ENCODE measurements around the gene PLEKHH2.

Gene PLEKHH2

DNA sequence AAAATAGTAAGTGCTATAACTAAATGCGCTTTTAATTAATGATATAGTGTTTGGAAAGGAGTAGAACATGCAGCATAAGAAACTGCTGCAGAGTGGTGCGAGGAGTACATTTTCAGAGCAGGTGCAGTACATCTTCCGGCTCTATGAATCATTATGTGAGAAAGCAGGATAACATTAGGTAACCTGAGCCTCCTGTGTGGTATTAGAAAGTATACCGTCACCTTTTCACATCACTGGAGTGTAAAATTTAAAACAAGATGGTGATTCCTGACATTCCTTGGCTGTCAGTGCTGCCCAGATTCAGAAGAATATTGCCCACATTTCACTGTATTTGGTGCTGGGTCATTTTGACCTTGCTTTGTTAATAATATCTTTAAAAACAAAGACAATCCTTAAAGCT is 128.9 kb downstream of the PLEKHH2 start:
- DNase-seq (ENCODE audit: low read depth, low spot score): no peak
- TF ChIP-seq, protein P1, sequence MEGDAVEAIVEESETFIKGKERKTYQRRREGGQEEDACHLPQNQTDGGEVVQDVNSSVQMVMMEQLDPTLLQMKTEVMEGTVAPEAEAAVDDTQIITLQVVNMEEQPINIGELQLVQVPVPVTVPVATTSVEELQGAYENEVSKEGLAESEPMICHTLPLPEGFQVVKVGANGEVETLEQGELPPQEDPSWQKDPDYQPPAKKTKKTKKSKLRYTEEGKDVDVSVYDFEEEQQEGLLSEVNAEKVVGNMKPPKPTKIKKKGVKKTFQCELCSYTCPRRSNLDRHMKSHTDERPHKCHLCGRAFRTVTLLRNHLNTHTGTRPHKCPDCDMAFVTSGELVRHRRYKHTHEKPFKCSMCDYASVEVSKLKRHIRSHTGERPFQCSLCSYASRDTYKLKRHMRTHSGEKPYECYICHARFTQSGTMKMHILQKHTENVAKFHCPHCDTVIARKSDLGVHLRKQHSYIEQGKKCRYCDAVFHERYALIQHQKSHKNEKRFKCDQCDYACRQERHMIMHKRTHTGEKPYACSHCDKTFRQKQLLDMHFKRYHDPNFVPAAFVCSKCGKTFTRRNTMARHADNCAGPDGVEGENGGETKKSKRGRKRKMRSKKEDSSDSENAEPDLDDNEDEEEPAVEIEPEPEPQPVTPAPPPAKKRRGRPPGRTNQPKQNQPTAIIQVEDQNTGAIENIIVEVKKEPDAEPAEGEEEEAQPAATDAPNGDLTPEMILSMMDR (IDR thresholded peaks at IDR 0.05; ENCODE audit: low read depth, low read length): no peak
- H3K4me3 ChIP-seq (ENCODE audit: low read depth, low read length): no peak overlapping the region
- in situ Hi-C loops (cut with HindIII; ENCODE audit: low sequenced_read_pairs): no loop called here

- in situ Hi-C loops (cut with HindIII; ENCODE audit: low sequenced_read_pairs): no loop called here
- H3K4me3 ChIP-seq (ENCODE audit: low read depth, low read length): peak within 1 kb of the TSS; percentile 58
- peak; percentile 91 for DNase-seq (ENCODE audit: low read depth, low spot score)
- TF ChIP-seq, protein P1 (IDR thresholded peaks at IDR 0.05; ENCODE audit: low read depth, low read length): no peak
Observed at GRCh38 chr2:43773876-43774613, 137.0 kb downstream of the PLEKHH2 start, which contains the start of gene DYNC2LI1. Gene DYNC2LI1 (plus strand): TSS chr2:43774039. CDS start chr2:43774139, 100 bp downstream.

GRCh38 chr2:43774617-43775016 is 137.6 kb downstream of the PLEKHH2 start:
- in situ Hi-C loops (cut with HindIII; ENCODE audit: low sequenced_read_pairs): no loop called here
- no peak for DNase-seq (ENCODE audit: low read depth, low spot score)
- H3K4me3 ChIP-seq (ENCODE audit: low read depth, low read length): peak overlapping the region; percentile 58
- TF ChIP-seq, protein P1 (IDR thresholded peaks at IDR 0.05; ENCODE audit: low read depth, low read length): no peak

- in situ Hi-C loops (cut with HindIII; ENCODE audit: low sequenced_read_pairs): no loop called here
- H3K4me3 ChIP-seq (ENCODE audit: low read depth, low read length): no peak overlapping the region
- TF ChIP-seq, protein P1 (IDR thresholded peaks at IDR 0.05; ENCODE audit: low read depth, low read length): no peak
Observed at GRCh38 chr2:43776324-43776723, 139.3 kb downstream of the PLEKHH2 start.

DNA sequence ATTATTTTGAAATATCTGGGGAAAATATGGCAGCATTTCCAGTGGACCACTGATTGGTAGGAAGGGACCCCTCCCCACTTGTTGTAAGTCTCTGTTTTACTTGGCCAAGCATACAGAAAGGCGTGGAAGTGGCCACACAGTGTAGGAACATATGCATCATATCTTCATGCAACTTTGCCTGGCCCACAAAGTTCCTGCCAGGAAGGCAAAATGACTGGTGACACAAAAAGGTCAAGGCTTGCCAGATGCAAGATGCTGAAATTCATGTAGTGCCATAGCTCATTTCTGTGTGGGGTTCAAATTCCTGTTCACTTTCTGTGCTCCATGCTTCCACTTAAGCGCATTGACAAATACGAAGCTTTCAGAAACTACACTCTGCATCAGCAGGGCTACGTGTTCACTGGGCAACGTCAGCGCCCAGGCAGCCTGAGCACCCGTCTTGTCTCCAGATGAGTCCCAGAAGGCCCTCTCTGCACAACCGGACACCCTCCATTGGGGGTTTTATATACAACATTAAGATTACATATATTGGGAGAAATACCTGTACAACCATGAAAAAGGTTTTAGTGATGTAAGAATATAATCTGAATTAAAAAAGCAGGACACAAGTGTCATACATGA is 140.4 kb downstream of the PLEKHH2 start:
- TF ChIP-seq, protein P1 (IDR thresholded peaks at IDR 0.05; ENCODE audit: low read depth, low read length): no peak
- in situ Hi-C loops (cut with HindIII; ENCODE audit: low sequenced_read_pairs): no loop called here
- no peak overlapping the region for H3K4me3 ChIP-seq (ENCODE audit: low read depth, low read length)
- DNase-seq (ENCODE audit: low read depth, low spot score): no peak

More at GRCh38 chr2:43776324-43776723, 139.3 kb downstream of the PLEKHH2 start:
- no peak for DNase-seq (ENCODE audit: low read depth, low spot score)

DNA sequence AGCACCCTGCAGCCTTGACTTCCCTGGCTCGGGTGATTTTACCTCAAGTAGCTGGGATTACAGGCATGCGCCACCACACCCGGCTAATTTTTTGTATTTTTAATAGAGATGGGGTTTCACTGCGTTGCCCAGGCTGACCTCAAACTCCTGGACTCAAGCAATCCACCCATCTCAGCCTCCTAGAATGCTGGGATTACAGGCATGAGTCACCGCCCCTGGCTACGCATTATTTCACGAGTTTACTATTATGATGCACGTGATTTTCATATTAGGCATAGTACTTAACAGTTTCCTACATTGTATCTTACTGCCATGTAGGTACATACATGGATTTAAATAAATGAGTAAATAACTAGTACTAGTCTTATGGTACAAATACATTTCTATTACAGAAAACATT is 141.2 kb downstream of the PLEKHH2 start:
- no peak for DNase-seq (ENCODE audit: low read depth, low spot score)
- TF ChIP-seq, protein P1 (IDR thresholded peaks at IDR 0.05; ENCODE audit: low read depth, low read length): no peak
- no peak overlapping the region for H3K4me3 ChIP-seq (ENCODE audit: low read depth, low read length)
- in situ Hi-C loops (cut with HindIII; ENCODE audit: low sequenced_read_pairs): no loop called here
